Measurements from ENCODE around the gene WNT7A.

DNA sequence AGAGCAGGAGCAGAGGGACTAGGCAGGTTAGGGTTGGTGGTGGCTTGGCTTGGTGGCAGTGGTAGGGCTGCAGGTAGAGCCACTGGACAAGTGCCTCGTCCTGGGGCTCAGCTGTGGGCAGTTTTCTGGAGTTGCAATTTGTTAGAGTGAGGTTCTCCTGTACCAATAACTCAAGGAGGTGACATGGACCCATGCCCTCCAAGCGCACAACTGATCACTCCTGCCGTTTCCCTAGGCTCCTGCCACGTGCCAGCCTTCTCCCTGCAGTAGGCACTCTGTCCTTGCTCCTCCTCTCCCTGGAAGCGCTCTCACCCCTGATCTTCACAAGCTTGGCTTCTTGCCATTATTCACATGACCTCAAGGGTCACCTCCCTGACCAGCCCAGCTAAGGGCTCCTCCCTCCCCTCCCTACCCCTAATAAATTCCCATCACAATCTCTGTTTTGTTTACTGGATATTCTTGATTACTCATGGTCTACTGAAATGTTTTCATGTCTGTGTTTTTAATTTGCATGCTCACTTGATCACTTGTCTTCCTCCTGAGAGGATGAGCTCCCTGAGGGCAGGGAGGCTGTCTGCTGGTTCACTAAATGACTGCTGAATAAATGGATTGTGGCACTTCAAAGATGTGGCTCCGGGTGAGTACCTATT is 3.3 kb downstream of the WNT7A start:
- TF ChIP-seq, protein P1, sequence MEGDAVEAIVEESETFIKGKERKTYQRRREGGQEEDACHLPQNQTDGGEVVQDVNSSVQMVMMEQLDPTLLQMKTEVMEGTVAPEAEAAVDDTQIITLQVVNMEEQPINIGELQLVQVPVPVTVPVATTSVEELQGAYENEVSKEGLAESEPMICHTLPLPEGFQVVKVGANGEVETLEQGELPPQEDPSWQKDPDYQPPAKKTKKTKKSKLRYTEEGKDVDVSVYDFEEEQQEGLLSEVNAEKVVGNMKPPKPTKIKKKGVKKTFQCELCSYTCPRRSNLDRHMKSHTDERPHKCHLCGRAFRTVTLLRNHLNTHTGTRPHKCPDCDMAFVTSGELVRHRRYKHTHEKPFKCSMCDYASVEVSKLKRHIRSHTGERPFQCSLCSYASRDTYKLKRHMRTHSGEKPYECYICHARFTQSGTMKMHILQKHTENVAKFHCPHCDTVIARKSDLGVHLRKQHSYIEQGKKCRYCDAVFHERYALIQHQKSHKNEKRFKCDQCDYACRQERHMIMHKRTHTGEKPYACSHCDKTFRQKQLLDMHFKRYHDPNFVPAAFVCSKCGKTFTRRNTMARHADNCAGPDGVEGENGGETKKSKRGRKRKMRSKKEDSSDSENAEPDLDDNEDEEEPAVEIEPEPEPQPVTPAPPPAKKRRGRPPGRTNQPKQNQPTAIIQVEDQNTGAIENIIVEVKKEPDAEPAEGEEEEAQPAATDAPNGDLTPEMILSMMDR (IDR thresholded peaks at IDR 0.05), result no peak
- no peak for TF ChIP-seq POLR2A (IDR thresholded peaks at IDR 0.05)
